Measurements from ENCODE around the gene POLR1B. TPM values are rescaled to one million over a fixed set of nuclear protein-coding genes. Genes with fewer than 3 reads are reported as not detected.

POLR1B gene
- total and polyA plus RNA-seq, 10 of the 15 experiments (the other 5 are each of a cell fraction or from before 2014, with no cell fraction given), result 13.4 to 55.8 (median 35.9) TPM

- BruUV-seq (replicated peaks), result no TSS peak
- Histone ChIP-seq H3K9me3 (replicated peaks; ENCODE audit: control insufficient read depth, insufficient read depth, low read length) (no peaks in the 10 kb centered on the region), H3K4me3 (no peak overlapping the region), H4K20me1 (ENCODE audit: control insufficient read depth, insufficient read depth) (no peaks in the 10 kb centered on the region), H3K36me3 (ENCODE audit: control insufficient read depth in 2 of 2, insufficient read depth in 2 of 2, low read length in 1 of 2) (peaks cover 7 to 25% of the 10 kb centered on the region in 2 experiments), H3K27ac (ENCODE audit: control insufficient read depth, insufficient read depth) (no peak overlapping the region), H2AFZ (ENCODE audit: control insufficient read depth, low read depth, low read length) (no peak overlapping the region), H3K79me2 (ENCODE audit: control insufficient read depth, insufficient read depth, low read length) (peaks cover 25% of the 10 kb centered on the region), H3K27me3 (replicated peaks in 1 of 2; ENCODE audit: control insufficient read depth in 2 of 2, insufficient read depth in 2 of 2, low read length in 1 of 2) (no peaks in the 10 kb centered on the region), H3K4me1 (ENCODE audit: control insufficient read depth, insufficient read depth, low read length) (no peaks in the 10 kb centered on the region), H3K9ac (ENCODE audit: control insufficient read depth, insufficient read depth, low read length) (no peak overlapping the region), H3K4me2 (ENCODE audit: control insufficient read depth, insufficient read depth) (no peak overlapping the region)
- 100% methylated on average over 2 of the region's 2 CpGs for WGBS (ENCODE audit: insufficient coverage, insufficient replicate concordance, low lambda C conversion rate, missing lambda C conversion rate)
- DNase-seq (ENCODE audit: low read depth, low spot score), result no peak
- ChIA-PET SMC1A (ENCODE audit: uncharacterized antibody, unreplicated experiment) (interaction anchor here (1.6 kb wide), 1 partner anchor 35 kb away, joined by 4 read pairs; no protein-coding TSS in a partner anchor), POLR2A (no interaction called here), RAD21 (ENCODE audit: unreplicated experiment) (no interaction called here), CTCF (no interaction called here)
- in situ Hi-C loops (cut with MboI), result no loop called here
- no peak for ATAC-seq
- TF ChIP-seq KLF5 (IDR thresholded peaks at IDR 0.05; ENCODE audit: partially characterized antibody), result no peak
- no peak for TF ChIP-seq HDAC2 (IDR thresholded peaks at IDR 0.05)
- no peak for TF ChIP-seq ZSCAN29 (IDR thresholded peaks at IDR 0.05)
- TF ChIP-seq IKZF1 (conservative IDR thresholded peaks at IDR 0.05), result no peak
- no peak for TF ChIP-seq BRCA1 (IDR thresholded peaks at IDR 0.05; ENCODE audit: low read depth, low read length)
- no peak for TF ChIP-seq SIN3A (IDR thresholded peaks at IDR 0.05; ENCODE audit: low read depth, low read length)
- no peak for TF ChIP-seq CHD2 (IDR thresholded peaks at IDR 0.05; ENCODE audit: borderline replicate concordance, low read depth, low read length)
- no peak for TF ChIP-seq BCL11A (IDR thresholded peaks at IDR 0.05; ENCODE audit: low read depth, low read length)
- TF ChIP-seq CBFB (IDR thresholded peaks at IDR 0.05; ENCODE audit: low read depth), result no peak
- TF ChIP-seq FOS (IDR thresholded peaks at IDR 0.05; ENCODE audit: borderline replicate concordance, extremely low read depth, insufficient read length), result no peak
- TF ChIP-seq STAT3 (IDR thresholded peaks at IDR 0.05; ENCODE audit: low read depth, low read length), result no peak
- TF ChIP-seq ATF7 (IDR thresholded peaks at IDR 0.05; ENCODE audit: low read depth), result no peak
- no peak for TF ChIP-seq POU2F2 (IDR thresholded peaks at IDR 0.05; ENCODE audit: borderline replicate concordance, low read depth, low read length)
- no peak for TF ChIP-seq ZBTB40 (IDR thresholded peaks at IDR 0.05; ENCODE audit: borderline replicate concordance)
- TF ChIP-seq RBBP5 (conservative IDR thresholded peaks at IDR 0.05), result no peak
- no peak for TF ChIP-seq CEBPB (IDR thresholded peaks at IDR 0.05; ENCODE audit: borderline replicate concordance in 1 of 2, low read depth in 2 of 2, low read length in 2 of 2)
- no peak for TF ChIP-seq ZNF274 (IDR thresholded peaks at IDR 0.05; ENCODE audit: insufficient read depth, insufficient read length)
- no peak for TF ChIP-seq RAD21 (IDR thresholded peaks at IDR 0.05; ENCODE audit: insufficient read depth, low read depth, low read length)
- intact Hi-C loops (cut with micrococcal nuclease; ENCODE audit: unreplicated experiment), result no loop called here
- no peak for FAIRE-seq
Measured at GRCh38 chr2:112548980-112549379, 6.7 kb downstream of the POLR1B start.

Measured in GM12878 (cell line).